ENCODE results near the gene ADI1.

Gene ADI1

GRCh38 chr2:3466966-3467365 lies 52.4 kb downstream of the ADI1 start:
- no peak for TF ChIP-seq CTCF (IDR thresholded peaks at IDR 0.05)
- H3K27ac ChIP-seq = peak overlapping the region; percentile 76 to 89
- H3K4me3 ChIP-seq = no peak overlapping the region
- DNase-seq (ENCODE audit: low spot score) = no peak

- DNase-seq (ENCODE audit: low spot score) = no peak
- Histone ChIP-seq H3K27ac (peak overlapping the region; percentile 76 to 89), H3K4me3 (no peak overlapping the region)
- TF ChIP-seq CTCF (IDR thresholded peaks at IDR 0.05) = no peak
These were observed 52.9 kb downstream of the ADI1 start for GRCh38 chr2:3466482-3466863.

- no peak for TF ChIP-seq CTCF (IDR thresholded peaks at IDR 0.05)
- no peak overlapping the region for H3K4me3 ChIP-seq
- H3K27ac ChIP-seq = peak overlapping the region; percentile 76 to 89
- DNase-seq (ENCODE audit: low spot score) = no peak
These were observed 53.4 kb downstream of the ADI1 start for GRCh38 chr2:3465844-3466481.

- Histone ChIP-seq H3K4me3 (no peak overlapping the region), H3K27ac (peak overlapping the region; percentile 76 to 89)
- no peak for DNase-seq (ENCODE audit: low spot score)
- no peak for TF ChIP-seq CTCF (IDR thresholded peaks at IDR 0.05)
These were observed 54.0 kb downstream of the ADI1 start for GRCh38 chr2:3465328-3465727.

GRCh38 chr2:3464401-3465005 lies 54.8 kb downstream of the ADI1 start:
- peak overlapping the region; percentile 76 to 89 for H3K27ac ChIP-seq
- no peak for DNase-seq (ENCODE audit: low spot score)
- TF ChIP-seq CTCF (IDR thresholded peaks at IDR 0.05) = no peak
- no peak overlapping the region for H3K4me3 ChIP-seq

GRCh38 chr2:3463944-3464343 lies 55.4 kb downstream of the ADI1 start:
- TF ChIP-seq CTCF (IDR thresholded peaks at IDR 0.05) = no peak
- DNase-seq (ENCODE audit: low spot score) = no peak
- H3K4me3 ChIP-seq = no peak overlapping the region
- H3K27ac ChIP-seq = peak overlapping the region in 1 of 2 donors; percentile 8

- DNase-seq (ENCODE audit: low spot score) = no peak
- Histone ChIP-seq H3K4me3 (no peak overlapping the region), H3K27ac (peak overlapping the region in 1 of 2 donors; percentile 8)
- no peak for TF ChIP-seq CTCF (IDR thresholded peaks at IDR 0.05)
These were observed 56.0 kb downstream of the ADI1 start for GRCh38 chr2:3463186-3463835.

All from coronary artery (tissue), 2 donors.